HG03045 (cell line): ENCODE data around the gene PIP5K1C.

Source experiments
- ATAC-seq: cut with Tn5 transposase; IDR thresholded peaks from one replicate; pipeline ENCODE4 v1.9.1; 2021; ENCODE audit warnings: mild to moderate bottlenecking, moderate library complexity; ENCODE audit not compliant: unreplicated experiment

PIP5K1C gene

GRCh38 chr19:3721887-3722442, 21.7 kb upstream of the PIP5K1C start:
- ATAC-seq, result no peak

- no peak for ATAC-seq
Observed at GRCh38 chr19:3721131-3721886, 21.0 kb upstream of the PIP5K1C start.

- ATAC-seq, result no peak
Observed at GRCh38 chr19:3720349-3720917, 20.2 kb upstream of the PIP5K1C start.

- no peak for ATAC-seq
Observed at GRCh38 chr19:3719868-3720267, 19.6 kb upstream of the PIP5K1C start.

- no peak for ATAC-seq
Observed at GRCh38 chr19:3716147-3716668, 15.9 kb upstream of the PIP5K1C start.

GRCh38 chr19:3712663-3713611, 12.7 kb upstream of the PIP5K1C start:
- ATAC-seq, result no peak

- no peak for ATAC-seq
Observed at GRCh38 chr19:3710265-3710812, 10.1 kb upstream of the PIP5K1C start.

- ATAC-seq, result no peak
Observed at GRCh38 chr19:3708207-3708931, 8.1 kb upstream of the PIP5K1C start, which contains the start of gene TJP3. TSS of gene TJP3 (plus strand) at chr19:3708384. CDS start at chr19:3728433, 20,049 bp downstream.

GRCh38 chr19:3707868-3708206, 7.6 kb upstream of the PIP5K1C start:
- no peak for ATAC-seq

GRCh38 chr19:3701200-3701599, 932 bp upstream of the PIP5K1C start:
- ATAC-seq, result no peak

- peak; percentile 31 for ATAC-seq
Observed at GRCh38 chr19:3699741-3700241, 477 bp downstream of the PIP5K1C start.

- ATAC-seq, result no peak
Observed at GRCh38 chr19:3698974-3699740, 1.1 kb downstream of the PIP5K1C start.

GRCh38 chr19:3698386-3698950, 1.8 kb downstream of the PIP5K1C start:
- no peak for ATAC-seq

- ATAC-seq, result no peak
Observed at GRCh38 chr19:3697671-3698385, 2.4 kb downstream of the PIP5K1C start.

- no peak for ATAC-seq
Observed at GRCh38 chr19:3697094-3697493, 3.2 kb downstream of the PIP5K1C start.

GRCh38 chr19:3696660-3696995, 3.6 kb downstream of the PIP5K1C start:
- no peak for ATAC-seq

- no peak for ATAC-seq
Observed at GRCh38 chr19:3695986-3696659, 4.1 kb downstream of the PIP5K1C start.
